ENCODE measurements around the gene GNB1L.

GNB1L gene

GRCh38 chr22:19854778-19855503, at the start of gene GNB1L, which contains the start of gene RTL10:
TSS of gene GNB1L (minus strand) at chr22:19854874. CDS start at chr22:19821355, 33,519 bp downstream.
TSS of gene RTL10 (minus strand) at chr22:19854874. CDS start at chr22:19852261, 2,613 bp downstream.
- DNase-seq (ENCODE audit: low spot score), result peak; percentile 100

- no peak for DNase-seq (ENCODE audit: low spot score)
Observed at GRCh38 chr22:19904174-19904856, 49.6 kb upstream of the GNB1L start.

- DNase-seq (ENCODE audit: low spot score), result no peak
Observed at GRCh38 chr22:19903513-19903912, 48.8 kb upstream of the GNB1L start.

GRCh38 chr22:19903031-19903430, 48.4 kb upstream of the GNB1L start:
- no peak for DNase-seq (ENCODE audit: low spot score)

- DNase-seq (ENCODE audit: low spot score), result no peak
Observed at GRCh38 chr22:19902245-19902715, 47.6 kb upstream of the GNB1L start.

GRCh38 chr22:19901577-19902244, 47.0 kb upstream of the GNB1L start:
- no peak for DNase-seq (ENCODE audit: low spot score)

- no peak for DNase-seq (ENCODE audit: low spot score)
Observed at GRCh38 chr22:19900707-19901436, 46.2 kb upstream of the GNB1L start.

GRCh38 chr22:19898831-19899567, 44.3 kb upstream of the GNB1L start:
- DNase-seq (ENCODE audit: low spot score), result no peak

GRCh38 chr22:19898145-19898544, 43.5 kb upstream of the GNB1L start:
- no peak for DNase-seq (ENCODE audit: low spot score)

- no peak for DNase-seq (ENCODE audit: low spot score)
Observed at GRCh38 chr22:19897726-19898125, 43.1 kb upstream of the GNB1L start.

GRCh38 chr22:19896665-19897355, 42.1 kb upstream of the GNB1L start:
- DNase-seq (ENCODE audit: low spot score), result no peak

GRCh38 chr22:19895160-19895849, 40.6 kb upstream of the GNB1L start:
- DNase-seq (ENCODE audit: low spot score), result no peak

GRCh38 chr22:19893363-19893762, 38.7 kb upstream of the GNB1L start:
- DNase-seq (ENCODE audit: low spot score), result no peak

GRCh38 chr22:19892925-19893324, 38.3 kb upstream of the GNB1L start:
- no peak for DNase-seq (ENCODE audit: low spot score)

- no peak for DNase-seq (ENCODE audit: low spot score)
Observed at GRCh38 chr22:19892257-19892879, 37.7 kb upstream of the GNB1L start.

- DNase-seq (ENCODE audit: low spot score), result peak; percentile 69
Observed at GRCh38 chr22:19891317-19892256, 36.9 kb upstream of the GNB1L start.

- DNase-seq (ENCODE audit: low spot score), result no peak
Observed at GRCh38 chr22:19890502-19891316, 36.0 kb upstream of the GNB1L start.

GRCh38 chr22:19889951-19890350, 35.3 kb upstream of the GNB1L start:
- DNase-seq (ENCODE audit: low spot score), result no peak

All from AG08396 (cell line).